ENCODE results near the gene CASTOR1.
"Not testable (repeated sequence)": the region's sequence is repeated elsewhere in the genome, so short reads cannot be mapped to it uniquely, and the experiment has no call there.

The CASTOR1 gene

DNA sequence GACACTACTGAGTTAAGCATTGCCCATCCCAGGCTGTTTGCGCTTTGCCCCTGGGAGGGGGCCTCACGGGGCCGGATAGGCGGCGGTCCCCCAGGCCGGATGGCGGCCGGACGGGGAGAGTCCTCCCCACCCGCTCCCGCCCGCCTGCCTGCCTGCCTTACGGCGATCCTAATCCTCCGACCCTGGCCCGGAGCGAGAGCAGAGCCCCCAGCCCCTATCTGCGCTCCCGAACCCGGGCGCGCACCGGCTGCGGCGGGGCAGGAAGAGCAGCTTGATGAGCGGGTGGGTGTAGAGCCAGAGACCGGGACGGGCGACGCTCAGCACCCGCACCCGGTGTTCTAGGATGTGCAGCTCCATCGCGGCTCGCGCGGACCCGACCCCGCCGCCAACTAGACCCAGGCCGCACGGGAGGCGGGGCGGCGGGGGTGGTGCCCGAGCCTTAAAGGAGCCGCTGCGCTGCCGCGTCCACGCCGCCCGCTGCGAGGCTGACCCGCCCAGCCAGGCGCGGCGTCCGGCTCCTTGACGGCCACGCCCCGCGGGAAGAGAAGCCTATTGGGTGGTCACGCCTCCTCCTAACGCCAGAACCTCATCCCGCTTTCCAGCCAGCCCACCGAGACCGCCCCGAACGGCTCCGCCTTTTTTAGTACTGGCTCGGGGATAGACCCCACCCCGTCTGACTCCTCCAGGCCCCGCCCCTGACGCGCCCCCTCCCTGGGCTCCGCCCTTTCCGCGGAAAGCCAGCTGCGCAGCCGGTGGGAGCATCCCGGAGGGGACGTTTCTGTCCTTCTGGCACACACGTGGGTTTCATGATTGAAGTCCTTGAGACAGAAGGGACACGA, at the start of gene CASTOR1:
Gene CASTOR1, minus strand, starts transcription at position 365 of the 839 bp plus-strand sequence. Its CDS starts 8 bp downstream, at position 357.
- peak within 1 kb of the TSS; percentile 87 to 89 for H3K27ac Mint-ChIP-seq
- ATAC-seq: peak; percentile 82
- H3K4me3 Mint-ChIP-seq: peak within 1 kb of the TSS; percentile 91 to 93
- no peaks in the 10 kb centered on the region for H3K9me3 Mint-ChIP-seq
- DNase-seq: peak; percentile 80 to 84
- peaks cover 68% of the 10 kb centered on the region for H3K4me1 Mint-ChIP-seq
- no peaks in the 10 kb centered on the region for H3K27me3 Mint-ChIP-seq

GRCh38 chr22:30338802-30339201, 49.5 kb upstream of the CASTOR1 start:
- ATAC-seq: no peak
- no peaks in the 10 kb centered on the region for H3K27me3 Mint-ChIP-seq

GRCh38 chr22:30338341-30338740, 49.0 kb upstream of the CASTOR1 start:
- not testable (repeated sequence) for H3K4me3 Mint-ChIP-seq, ATAC-seq, H3K27me3 Mint-ChIP-seq, H3K9me3 Mint-ChIP-seq, DNase-seq
- Mint-ChIP-seq H3K4me1 (peaks cover 30% of the 10 kb centered on the region), H3K27ac (peak overlapping the region in 1 of 2 donors; percentile 37)

More at GRCh38 chr22:30338802-30339201, 49.5 kb upstream of the CASTOR1 start:
- no peak for DNase-seq
- no peak overlapping the region for H3K4me3 Mint-ChIP-seq
- peaks cover 28% of the 10 kb centered on the region for H3K4me1 Mint-ChIP-seq
- no peaks in the 10 kb centered on the region for H3K9me3 Mint-ChIP-seq
- H3K27ac Mint-ChIP-seq: peak overlapping the region in 1 of 2 donors; percentile 37

DNA sequence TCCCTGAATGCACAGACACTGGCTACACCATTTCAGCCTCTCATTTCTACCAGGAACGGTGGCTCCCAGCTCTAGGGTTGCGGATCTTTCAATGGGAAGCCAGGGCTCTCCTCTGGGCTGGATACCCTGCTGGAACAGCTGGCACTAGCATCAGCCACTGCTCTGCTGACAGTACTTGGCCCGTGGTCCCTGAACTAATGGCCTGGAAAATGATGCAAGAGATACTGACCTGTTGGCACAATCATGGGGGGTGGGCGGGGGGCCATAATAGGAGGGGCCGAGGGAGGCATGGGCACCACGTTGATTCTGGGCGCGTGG, 48.1 kb upstream of the CASTOR1 start:
- H3K9me3 Mint-ChIP-seq: no peaks in the 10 kb centered on the region
- ATAC-seq: no peak
- H3K27me3 Mint-ChIP-seq: no peaks in the 10 kb centered on the region
- no peak for DNase-seq
- H3K27ac Mint-ChIP-seq: peak overlapping the region; percentile 28 to 33
- H3K4me3 Mint-ChIP-seq: no peak overlapping the region
- H3K4me1 Mint-ChIP-seq: peaks cover 38% of the 10 kb centered on the region

GRCh38 chr22:30336752-30337460, 47.6 kb upstream of the CASTOR1 start:
- DNase-seq (no peak), ATAC-seq (no peak)
- no peaks in the 10 kb centered on the region for H3K9me3 Mint-ChIP-seq
- H3K4me3 Mint-ChIP-seq: no peak overlapping the region
- peak overlapping the region in 1 of 2 donors; percentile 47 for H3K27ac Mint-ChIP-seq
- H3K27me3 Mint-ChIP-seq: no peaks in the 10 kb centered on the region
- peaks cover 41% of the 10 kb centered on the region for H3K4me1 Mint-ChIP-seq

- DNase-seq (no peak), ATAC-seq (peak; percentile 30)
- Mint-ChIP-seq H3K27ac (peak overlapping the region in 1 of 2 donors; percentile 80), H3K4me3 (no peak overlapping the region), H3K9me3 (no peaks in the 10 kb centered on the region), H3K4me1 (peaks cover 41% of the 10 kb centered on the region), H3K27me3 (no peaks in the 10 kb centered on the region)
These were observed 45.9 kb upstream of the CASTOR1 start for GRCh38 chr22:30335236-30335635.

GRCh38 chr22:30334646-30335045, 45.3 kb upstream of the CASTOR1 start:
- H3K4me3 Mint-ChIP-seq: no peak overlapping the region
- no peak for DNase-seq
- no peaks in the 10 kb centered on the region for H3K9me3 Mint-ChIP-seq
- H3K27ac Mint-ChIP-seq: peak overlapping the region in 1 of 2 donors; percentile 78
- ATAC-seq: no peak
- H3K27me3 Mint-ChIP-seq: no peaks in the 10 kb centered on the region
- H3K4me1 Mint-ChIP-seq: peaks cover 41% of the 10 kb centered on the region

DNA sequence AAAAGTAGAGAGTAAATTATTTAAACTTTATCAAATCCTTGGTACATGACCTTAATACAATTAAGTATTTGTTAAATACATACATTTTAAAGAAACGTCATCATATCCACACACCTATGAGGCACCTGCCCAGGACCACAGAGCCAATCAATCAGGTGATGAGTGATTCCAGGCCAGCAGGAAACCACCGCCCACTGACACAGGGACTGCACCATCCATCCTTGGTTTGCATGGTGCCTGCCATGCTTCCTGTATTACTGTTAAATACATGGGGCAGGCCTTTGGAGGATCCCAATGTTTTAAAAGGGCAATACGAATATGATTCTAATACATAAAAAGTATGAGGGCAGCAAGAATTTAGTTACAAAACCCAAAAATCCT, 44.4 kb upstream of the CASTOR1 start:
- Mint-ChIP-seq H3K27me3 (no peaks in the 10 kb centered on the region), H3K4me1 (peaks cover 41% of the 10 kb centered on the region), H3K4me3 (no peak overlapping the region), H3K9me3 (no peaks in the 10 kb centered on the region), H3K27ac (no peak overlapping the region)
- no peak for DNase-seq
- peak; percentile 72 for ATAC-seq

- peaks cover 45% of the 10 kb centered on the region for H3K4me1 Mint-ChIP-seq
- no peak overlapping the region for H3K4me3 Mint-ChIP-seq
- no peak for DNase-seq
- ATAC-seq: no peak
- H3K27ac Mint-ChIP-seq: no peak overlapping the region
- no peaks in the 10 kb centered on the region for H3K9me3 Mint-ChIP-seq
- no peaks in the 10 kb centered on the region for H3K27me3 Mint-ChIP-seq
These were observed 43.8 kb upstream of the CASTOR1 start for GRCh38 chr22:30332994-30333706.

DNA sequence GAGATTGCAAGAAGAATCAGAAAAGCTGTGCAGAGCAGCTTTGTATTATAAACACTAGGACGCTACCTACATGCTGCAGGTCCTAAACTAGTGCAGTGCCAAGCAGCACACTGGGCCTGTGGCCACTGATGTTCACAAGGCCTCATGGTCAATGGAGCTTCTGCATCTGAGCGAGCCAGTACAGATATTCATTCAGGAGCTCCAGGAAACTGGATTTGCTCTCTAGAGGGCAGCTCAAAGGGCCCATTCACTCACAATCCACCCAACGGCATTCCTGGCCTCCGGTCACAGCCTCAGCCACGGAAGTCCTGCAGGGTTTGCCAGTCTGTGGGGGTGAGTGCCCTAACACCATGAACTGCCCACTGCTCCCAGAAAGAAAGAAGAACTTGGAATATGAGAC, 43.2 kb upstream of the CASTOR1 start:
- H3K4me1 Mint-ChIP-seq: peaks cover 51% of the 10 kb centered on the region
- H3K27me3 Mint-ChIP-seq: no peaks in the 10 kb centered on the region
- H3K4me3 Mint-ChIP-seq: no peak overlapping the region
- ATAC-seq (no peak), DNase-seq (no peak)
- no peak overlapping the region for H3K27ac Mint-ChIP-seq
- no peaks in the 10 kb centered on the region for H3K9me3 Mint-ChIP-seq

GRCh38 chr22:30328466-30329049, 39.3 kb upstream of the CASTOR1 start:
- ATAC-seq: no peak
- Mint-ChIP-seq H3K27me3 (no peaks in the 10 kb centered on the region), H3K27ac (peak overlapping the region in 1 of 2 donors; percentile 19), H3K9me3 (no peaks in the 10 kb centered on the region), H3K4me1 (peaks cover 53% of the 10 kb centered on the region), H3K4me3 (no peak overlapping the region)
- DNase-seq: no peak

- Mint-ChIP-seq H3K27me3 (no peaks in the 10 kb centered on the region), H3K4me1 (peaks cover 56% of the 10 kb centered on the region), H3K4me3 (peak overlapping the region; percentile 91 to 94), H3K27ac (no peak overlapping the region), H3K9me3 (no peaks in the 10 kb centered on the region)
- DNase-seq (no peak), ATAC-seq (no peak)
These were observed 38.6 kb upstream of the CASTOR1 start for GRCh38 chr22:30327864-30328345.

GRCh38 chr22:30326706-30327362, 37.5 kb upstream of the CASTOR1 start, which contains the start of gene TBC1D10A:
TSS of gene TBC1D10A (minus strand) at chr22:30326941. CDS start at chr22:30326881, 60 bp downstream.
- ATAC-seq: peak; percentile 93
- peak within 1 kb of the TSS; percentile 94 for H3K4me3 Mint-ChIP-seq
- no peaks in the 10 kb centered on the region for H3K27me3 Mint-ChIP-seq
- H3K27ac Mint-ChIP-seq: peak within 1 kb of the TSS; percentile 86 to 90
- H3K9me3 Mint-ChIP-seq: no peaks in the 10 kb centered on the region
- peaks cover 54% of the 10 kb centered on the region for H3K4me1 Mint-ChIP-seq
- DNase-seq: peak; percentile 91 to 94

- no peaks in the 10 kb centered on the region for H3K9me3 Mint-ChIP-seq
- H3K4me3 Mint-ChIP-seq: peak overlapping the region; percentile 93 to 94
- H3K4me1 Mint-ChIP-seq: peaks cover 59% of the 10 kb centered on the region
- ATAC-seq (peak; percentile 37), DNase-seq (no peak)
- H3K27me3 Mint-ChIP-seq: no peaks in the 10 kb centered on the region
- H3K27ac Mint-ChIP-seq: peak overlapping the region; percentile 74 to 86
These were observed 37.0 kb upstream of the CASTOR1 start for GRCh38 chr22:30326255-30326705.

Data from stimulated activated naive CD8-positive, alpha-beta T cell treated with anti-CD3 and anti-CD28 coated beads, Interleukin-15, amount 100 ng/mL, for 72 hours (primary cell).